Thymus (tissue), 11 donors: Measurements from ENCODE around the gene INPP5A. TPM values are rescaled to one million over a fixed set of nuclear protein-coding genes. Genes with fewer than 3 reads are reported as not detected.

Source experiments
- DNase-seq, 9 donors: peaks; one replicate each; pipeline ENCODE4 v3.0.0-alpha.2; 2013; ENCODE audit warnings: low spot score in 9 of 9, low read depth in 6 of 9, missing footprints in 1 of 9
- H3K27ac ChIP-seq, 2 donors: one replicate each; pipeline ENCODE4 v1.5.1; 2013; ENCODE audit warnings: control low read depth in 1 of 2, low read depth in 1 of 2, low read length in 1 of 2, mild to moderate bottlenecking in 1 of 2, moderate library complexity in 1 of 2
- H3K27me3 ChIP-seq, 2 donors: one replicate each; pipeline ENCODE4 v1.5.1; 2013; ENCODE audit warnings: low read length in 1 of 2; ENCODE audit not compliant: control insufficient read depth in 2 of 2, insufficient read depth in 1 of 2
- H3K36me3 ChIP-seq, 2 donors: one replicate each; pipeline ENCODE4 v1.5.1; 2013; ENCODE audit warnings: low read length in 1 of 2, mild to moderate bottlenecking in 1 of 2, moderate library complexity in 1 of 2; ENCODE audit not compliant: control insufficient read depth in 2 of 2, insufficient read depth in 2 of 2
- H3K4me1 ChIP-seq, 2 donors: one replicate each; pipeline ENCODE4 v1.5.1; 2013; ENCODE audit warnings: low read length in 2 of 2; ENCODE audit not compliant: control insufficient read depth in 2 of 2, insufficient read depth in 2 of 2
- H3K4me3 ChIP-seq, 2 donors: one replicate each; pipeline ENCODE4 v1.5.1; 2013; ENCODE audit warnings: low read length in 2 of 2, control low read depth in 1 of 2, mild to moderate bottlenecking in 1 of 2
- H3K9me3 ChIP-seq, 2 donors: one replicate each; pipeline ENCODE4 v1.5.1; 2013; ENCODE audit warnings: low read length in 1 of 2, mild to moderate bottlenecking in 1 of 2; ENCODE audit not compliant: control insufficient read depth in 2 of 2, insufficient read depth in 1 of 2
- WGBS: extraction: QIAGEN DNeasy Blood & Tissue Kit; methylation state at CpG from one replicate; pipeline ENCODE4 v1.1.7; 2013; 5-methylcytosine and 5-hydroxymethylcytosine counted together
- polyA plus RNA-seq: library from polyadenylated mRNA; stranded (reverse); fragments of 200-250 nt; gene quantifications from one replicate; pipeline ENCODE4 v1.2.3, GENCODE V29; 2013
- total RNA-seq: library from RNA; stranded (reverse); fragments of 120-200 nt; gene quantifications from one replicate; pipeline ENCODE4 v1.2.4, GENCODE V29; 2013
- donor health status: healthy.

Gene INPP5A
- total and polyA plus RNA-seq, 2 donors, result 11.0 to 14.6 TPM

DNA sequence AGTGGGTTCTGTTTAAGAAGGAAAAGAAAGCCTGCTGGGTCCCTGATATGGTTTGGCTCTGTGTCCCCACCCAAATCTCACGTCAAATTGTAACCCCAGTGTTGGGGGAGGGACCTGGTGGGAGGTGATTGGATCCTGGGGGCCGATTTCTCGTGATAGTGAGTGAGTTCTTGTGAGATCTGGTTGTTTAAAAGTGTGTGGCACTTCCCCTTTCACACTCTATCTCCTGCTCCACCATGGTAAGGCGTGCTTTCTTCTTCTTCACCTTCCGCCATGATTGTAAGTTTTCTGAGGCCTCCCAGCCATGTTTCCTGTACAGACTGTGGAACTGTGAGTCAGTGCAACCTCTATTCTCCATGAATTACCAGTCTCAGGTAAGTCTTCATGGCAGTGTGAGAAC is 42.6 kb downstream of the INPP5A start:
- 96% methylated on average over 5 of the region's 5 CpGs for WGBS
- DNase-seq, result no peak
- Histone ChIP-seq H3K9me3 (no peaks in the 10 kb centered on the region), H3K27ac (no peak overlapping the region), H3K4me3 (no peak overlapping the region), H3K36me3 (no peaks in the 10 kb centered on the region), H3K27me3 (no peaks in the 10 kb centered on the region), H3K4me1 (peaks cover 0 to 40% of the 10 kb centered on the region in 2 donors)

GRCh38 chr10:132580617-132581016 is 43.0 kb downstream of the INPP5A start:
- H3K9me3 ChIP-seq, result no peaks in the 10 kb centered on the region
- no peaks in the 10 kb centered on the region for H3K27me3 ChIP-seq
- WGBS, result 97% methylated on average over 1 of the region's 1 CpG
- no peak for DNase-seq
- no peaks in the 10 kb centered on the region for H3K36me3 ChIP-seq
- no peak overlapping the region for H3K27ac ChIP-seq
- H3K4me1 ChIP-seq, result peaks cover 0 to 35% of the 10 kb centered on the region in 2 donors
- H3K4me3 ChIP-seq, result no peak overlapping the region

GRCh38 chr10:132582137-132582536 is 44.5 kb downstream of the INPP5A start:
- no peak overlapping the region for H3K4me3 ChIP-seq
- no peak overlapping the region for H3K27ac ChIP-seq
- peaks cover 0 to 28% of the 10 kb centered on the region in 2 donors for H3K4me1 ChIP-seq
- no peaks in the 10 kb centered on the region for H3K27me3 ChIP-seq
- no peak for DNase-seq
- H3K36me3 ChIP-seq, result no peaks in the 10 kb centered on the region
- 98% methylated on average over 4 of the region's 4 CpGs for WGBS
- no peaks in the 10 kb centered on the region for H3K9me3 ChIP-seq

- H3K9me3 ChIP-seq, result no peaks in the 10 kb centered on the region
- peaks cover 0 to 22% of the 10 kb centered on the region in 2 donors for H3K4me1 ChIP-seq
- no peaks in the 10 kb centered on the region for H3K36me3 ChIP-seq
- 99% methylated on average over 5 of the region's 5 CpGs for WGBS
- no peaks in the 10 kb centered on the region for H3K27me3 ChIP-seq
- no peak overlapping the region for H3K27ac ChIP-seq
- DNase-seq, result no peak
- H3K4me3 ChIP-seq, result no peak overlapping the region
These were observed 45.2 kb downstream of the INPP5A start for GRCh38 chr10:132582771-132583170.

DNA sequence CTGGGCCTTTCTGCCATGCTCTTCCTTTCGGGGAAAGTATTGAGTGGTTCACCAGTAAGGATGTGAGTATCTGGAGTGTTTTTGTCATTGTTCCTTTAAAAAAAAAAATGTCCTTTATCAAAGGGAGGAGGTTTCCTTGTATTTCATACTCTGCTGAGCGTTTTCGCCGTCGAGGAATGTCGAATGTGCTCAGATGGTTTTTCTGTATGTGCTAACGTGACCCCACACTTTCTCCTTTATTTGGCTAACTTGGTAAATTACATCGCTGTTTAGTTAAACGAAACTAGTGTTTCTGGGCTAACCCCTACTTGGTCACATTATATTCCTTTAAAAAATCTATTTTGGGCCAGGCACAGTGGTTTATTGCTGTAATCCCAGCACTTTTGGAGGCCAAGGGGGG is 45.9 kb downstream of the INPP5A start:
- Histone ChIP-seq H3K36me3 (no peaks in the 10 kb centered on the region), H3K9me3 (no peaks in the 10 kb centered on the region), H3K27ac (no peak overlapping the region), H3K27me3 (no peaks in the 10 kb centered on the region), H3K4me1 (peaks cover 0 to 25% of the 10 kb centered on the region in 2 donors), H3K4me3 (no peak overlapping the region)
- no peak for DNase-seq
- 95% methylated on average over 9 of the region's 9 CpGs for WGBS

- WGBS, result 90% methylated on average over 1 of the region's 1 CpG
- no peak for DNase-seq
- Histone ChIP-seq H3K4me3 (no peak overlapping the region), H3K36me3 (no peaks in the 10 kb centered on the region), H3K4me1 (peaks cover 0 to 24% of the 10 kb centered on the region in 2 donors), H3K9me3 (no peaks in the 10 kb centered on the region), H3K27ac (no peak overlapping the region), H3K27me3 (no peaks in the 10 kb centered on the region)
These were observed 46.5 kb downstream of the INPP5A start for GRCh38 chr10:132584081-132584480.

- DNase-seq, result no peak
- Histone ChIP-seq H3K9me3 (no peaks in the 10 kb centered on the region), H3K27me3 (no peaks in the 10 kb centered on the region), H3K4me1 (peaks cover 0 to 16% of the 10 kb centered on the region in 2 donors), H3K4me3 (no peak overlapping the region), H3K36me3 (no peaks in the 10 kb centered on the region), H3K27ac (no peak overlapping the region)
- WGBS, result 83% methylated on average over 38 of the region's 38 CpGs
These were observed 48.4 kb downstream of the INPP5A start for GRCh38 chr10:132585732-132586722.

DNA sequence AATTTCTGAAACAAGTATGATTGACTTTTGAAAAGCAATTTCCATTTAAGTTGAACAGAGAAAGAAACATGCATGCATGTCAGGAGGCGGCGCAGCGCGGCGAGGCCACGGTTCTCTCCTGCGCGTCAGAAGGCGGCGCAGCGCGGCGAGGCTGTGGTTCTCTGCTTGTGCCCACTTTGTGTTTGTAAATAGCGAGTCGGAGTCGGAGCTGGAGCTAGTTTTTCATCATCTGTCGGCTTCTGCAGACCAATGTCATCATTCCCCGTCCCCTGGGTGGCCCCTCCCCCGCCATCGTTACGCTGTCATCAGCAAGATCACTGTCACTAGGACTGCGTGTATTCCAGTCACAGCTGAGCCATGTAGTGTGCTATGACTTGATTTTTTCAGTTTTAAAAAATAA is 49.2 kb downstream of the INPP5A start:
- H3K9me3 ChIP-seq, result no peaks in the 10 kb centered on the region
- no peaks in the 10 kb centered on the region for H3K27me3 ChIP-seq
- H3K27ac ChIP-seq, result no peak overlapping the region
- WGBS, result 96% methylated on average over 22 of the region's 22 CpGs
- no peaks in the 10 kb centered on the region for H3K36me3 ChIP-seq
- DNase-seq, result no peak
- H3K4me1 ChIP-seq, result peaks cover 0 to 19% of the 10 kb centered on the region in 2 donors
- no peak overlapping the region for H3K4me3 ChIP-seq

DNA sequence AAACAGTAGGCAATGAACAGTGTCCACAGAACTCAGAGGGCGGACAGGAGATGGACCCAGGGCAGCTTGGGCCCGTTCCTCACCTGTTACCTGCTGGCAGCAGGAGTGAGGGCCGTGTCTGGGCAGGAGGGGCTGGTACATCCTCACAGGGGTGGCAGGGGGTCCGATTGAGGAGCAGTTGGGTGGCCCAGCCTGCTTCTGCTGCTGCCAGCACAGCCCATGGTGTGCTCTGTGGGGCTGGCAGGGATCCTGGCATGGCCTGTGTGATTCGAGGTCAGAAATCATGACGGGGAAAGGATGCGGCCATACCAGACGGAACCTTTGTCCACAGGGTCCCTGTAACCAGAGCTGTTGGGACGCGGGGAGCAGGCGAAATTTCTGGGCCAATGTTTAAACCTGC is 49.6 kb downstream of the INPP5A start:
- 96% methylated on average over 11 of the region's 11 CpGs for WGBS
- Histone ChIP-seq H3K4me3 (no peak overlapping the region), H3K9me3 (no peaks in the 10 kb centered on the region), H3K27ac (no peak overlapping the region), H3K36me3 (no peaks in the 10 kb centered on the region), H3K27me3 (no peaks in the 10 kb centered on the region), H3K4me1 (peaks cover 0 to 20% of the 10 kb centered on the region in 2 donors)
- no peak for DNase-seq
